A673 (cell line): ENCODE measurements around the gene SCD5. TPM values are rescaled to one million over a fixed set of nuclear protein-coding genes. Genes with fewer than 3 reads are reported as not detected.

ENCODE experiments used
- BruUV-seq: library from RNA; stranded (reverse); fragments of 400-500 nt; replicated peaks from 2 replicates; lab custom pipeline; 2021; lab: Mats Ljungman, UMichigan
- CTCF ChIA-PET: fragments of 300-600 bp; sonication (Branson Sonifier 250); formaldehyde crosslinking; loops from one replicate; lab custom pipeline; 2022; ENCODE audit warnings: antibody characterized with exemption; lab: Charles Lee
- POLR2A ChIA-PET: fragments of 300-600 bp; sonication (Branson Sonifier 250); formaldehyde crosslinking; loops from one replicate; lab custom pipeline; 2022; ENCODE audit warnings: antibody characterized with exemption; ENCODE audit not compliant: low non-redundant PET; lab: Charles Lee
- DNase-seq: peaks from one replicate; pipeline ENCODE4 v3.0.0-alpha.2; 2015; ENCODE audit warnings: low spot score
- H3K27ac ChIP-seq: fragments of 200-600 bp; sonication (generic); 2 replicates; pipeline ENCODE4 v1.5.1; 2016; ENCODE audit warnings: mixed run types, low read depth, mild to moderate bottlenecking, mixed read lengths, antibody characterized with exemption, low read length; ENCODE audit not compliant: poor library complexity, severe bottlenecking
- H3K27me3 ChIP-seq: fragments of 200-600 bp; sonication (generic); replicated peaks from 2 replicates; pipeline ENCODE4 v1.6.1; 2017; ENCODE audit warnings: mixed run types, low read depth, mild to moderate bottlenecking, mixed read lengths, antibody characterized with exemption, low read length; ENCODE audit not compliant: insufficient read depth, poor library complexity
- H3K36me3 ChIP-seq: fragments of 200-600 bp; sonication (generic); 2 replicates; pipeline ENCODE4 v1.6.1; 2016; ENCODE audit warnings: mixed run types, mild to moderate bottlenecking, mixed read lengths, antibody characterized with exemption, low read length; ENCODE audit not compliant: insufficient read depth, poor library complexity, severe bottlenecking
- H3K4me1 ChIP-seq: fragments of 200-600 bp; sonication (generic); 2 replicates; pipeline ENCODE4 v1.6.1; 2017; ENCODE audit warnings: mixed run types, mild to moderate bottlenecking, mixed read lengths, antibody characterized with exemption, low read length; ENCODE audit not compliant: insufficient read depth, poor library complexity, severe bottlenecking
- H3K4me3 ChIP-seq: fragments of 200-600 bp; sonication (generic); 2 replicates; pipeline ENCODE4 v1.5.1; 2016; ENCODE audit warnings: low read depth, mixed run types, mild to moderate bottlenecking, mixed read lengths, low read length; ENCODE audit not compliant: poor library complexity, severe bottlenecking
- H3K9me3 ChIP-seq: fragments of 200-600 bp; sonication (generic); 2 replicates; pipeline ENCODE4 v1.6.1; 2016; ENCODE audit warnings: mixed run types, low read depth, mild to moderate bottlenecking, mixed read lengths, antibody characterized with exemption, low read length; ENCODE audit not compliant: poor library complexity, severe bottlenecking
- EZH2 ChIP-seq: fragments of 200-600 bp; sonication (generic); IDR thresholded peaks from 2 replicates; pipeline ENCODE4 v1.6.1; 2017; ENCODE audit warnings: borderline replicate concordance, low read depth, mild to moderate bottlenecking, mixed read lengths, antibody characterized with exemption, low read length; ENCODE audit not compliant: poor library complexity, severe bottlenecking
- intact Hi-C: fragments of 100-400 bp; cut with micrococcal nuclease; formaldehyde crosslinking; loops from one replicate; pipeline ENCODE4 v1.10.0; 2022; ENCODE audit not compliant: unreplicated experiment
- microRNA-seq: library from miRNA; unstranded; fragments of <30 nt; microRNA quantifications from one replicate; pipeline ENCODE4 v1.2.0, GENCODE V29; 2021
- total RNA-seq: library from RNA; stranded (reverse); gene quantifications from 2 replicates; pipeline ENCODE4 v1.2.3, GENCODE V29; 2021
- TF ChIP-seq, protein P1 (sequence below): fragments of 300-800, 200-600 bp; sonication (generic); conservative IDR thresholded peaks from 2 replicates; pipeline ENCODE4 v1.5.1; 2017; ENCODE audit warnings: low read depth, mild to moderate bottlenecking, antibody characterized with exemption, low read length, moderate library complexity, mixed read lengths

Gene SCD5
- total RNA-seq, 1 experiment from 2014 or later = 15.8 TPM

- Histone ChIP-seq H3K9me3 (no peaks in the 10 kb centered on the region), H3K27me3 (no peaks in the 10 kb centered on the region), H3K4me1 (no peaks in the 10 kb centered on the region), H3K36me3 (no peaks in the 10 kb centered on the region), H3K27ac (no peak overlapping the region), H3K4me3 (no peak overlapping the region)
- intact Hi-C loops = no loop called here
- no TSS peak for BruUV-seq
- TF ChIP-seq EZH2 = no peak
- TF ChIP-seq, protein P1, sequence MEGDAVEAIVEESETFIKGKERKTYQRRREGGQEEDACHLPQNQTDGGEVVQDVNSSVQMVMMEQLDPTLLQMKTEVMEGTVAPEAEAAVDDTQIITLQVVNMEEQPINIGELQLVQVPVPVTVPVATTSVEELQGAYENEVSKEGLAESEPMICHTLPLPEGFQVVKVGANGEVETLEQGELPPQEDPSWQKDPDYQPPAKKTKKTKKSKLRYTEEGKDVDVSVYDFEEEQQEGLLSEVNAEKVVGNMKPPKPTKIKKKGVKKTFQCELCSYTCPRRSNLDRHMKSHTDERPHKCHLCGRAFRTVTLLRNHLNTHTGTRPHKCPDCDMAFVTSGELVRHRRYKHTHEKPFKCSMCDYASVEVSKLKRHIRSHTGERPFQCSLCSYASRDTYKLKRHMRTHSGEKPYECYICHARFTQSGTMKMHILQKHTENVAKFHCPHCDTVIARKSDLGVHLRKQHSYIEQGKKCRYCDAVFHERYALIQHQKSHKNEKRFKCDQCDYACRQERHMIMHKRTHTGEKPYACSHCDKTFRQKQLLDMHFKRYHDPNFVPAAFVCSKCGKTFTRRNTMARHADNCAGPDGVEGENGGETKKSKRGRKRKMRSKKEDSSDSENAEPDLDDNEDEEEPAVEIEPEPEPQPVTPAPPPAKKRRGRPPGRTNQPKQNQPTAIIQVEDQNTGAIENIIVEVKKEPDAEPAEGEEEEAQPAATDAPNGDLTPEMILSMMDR = no peak
- ChIA-PET CTCF (no interaction called here), POLR2A (no interaction called here)
- no peak for DNase-seq
Measured at GRCh38 chr4:82579932-82580331, 218.7 kb downstream of the SCD5 start.

Small RNA genes within 50 kb of the gene (microRNA-seq; reads per million reads assigned to microRNA genes)
- gene MIR575 = not detected

Other genes with a start within 250 kb of the SCD5 start
- 0.34 and 0.76 TPM in 2 replicates for gene TMEM150C, start 236.8 kb downstream of the SCD5 start, total RNA-seq
- gene SEC31A, start 92.4 kb upstream of the SCD5 start, total RNA-seq = 96.9 and 98.2 TPM in 2 replicates
- gene THAP9, start 101.9 kb upstream of the SCD5 start, total RNA-seq = 3.8 and 4.2 TPM in 2 replicates
- 14.8 and 16.0 TPM in 2 replicates for gene LIN54, start 212.0 kb upstream of the SCD5 start, total RNA-seq
- 25.5 and 27.2 TPM in 2 replicates for gene COPS4, start 236.4 kb upstream of the SCD5 start, total RNA-seq